HG03095 (cell line): Measurements from ENCODE around the gene B4GALNT3.

ENCODE experiments used
- ATAC-seq: cut with Tn5 transposase; IDR thresholded peaks from one replicate; pipeline ENCODE4 v1.9.1; 2021; ENCODE audit warnings: moderate library complexity; ENCODE audit not compliant: unreplicated experiment

The B4GALNT3 gene

GRCh38 chr12:590206-590750 is 130.5 kb downstream of the B4GALNT3 start:
- no peak for ATAC-seq

- ATAC-seq, result no peak
Measured at GRCh38 chr12:591167-592023, 131.7 kb downstream of the B4GALNT3 start.

GRCh38 chr12:592024-592505 is 132.3 kb downstream of the B4GALNT3 start:
- no peak for ATAC-seq

GRCh38 chr12:593396-594270 is 133.9 kb downstream of the B4GALNT3 start:
- ATAC-seq, result no peak

- no peak for ATAC-seq
Measured at GRCh38 chr12:597926-598568, 138.3 kb downstream of the B4GALNT3 start.

- ATAC-seq, result no peak
Measured at GRCh38 chr12:599756-600155, 140.0 kb downstream of the B4GALNT3 start.

- no peak for ATAC-seq
Measured at GRCh38 chr12:601976-602699, 142.4 kb downstream of the B4GALNT3 start.

GRCh38 chr12:602700-603068 is 142.9 kb downstream of the B4GALNT3 start:
- no peak for ATAC-seq

- ATAC-seq, result no peak
Measured at GRCh38 chr12:604956-605355, 145.2 kb downstream of the B4GALNT3 start.

- no peak for ATAC-seq
Measured at GRCh38 chr12:607541-608001, 147.8 kb downstream of the B4GALNT3 start.

GRCh38 chr12:608413-608812 is 148.7 kb downstream of the B4GALNT3 start:
- ATAC-seq, result no peak

GRCh38 chr12:608921-609320 is 149.2 kb downstream of the B4GALNT3 start:
- ATAC-seq, result no peak

GRCh38 chr12:611721-612120 is 152.0 kb downstream of the B4GALNT3 start:
- no peak for ATAC-seq

GRCh38 chr12:612293-612692 is 152.6 kb downstream of the B4GALNT3 start:
- ATAC-seq, result no peak

GRCh38 chr12:612886-613285 is 153.1 kb downstream of the B4GALNT3 start:
- no peak for ATAC-seq
